ENCODE measurements around the gene RABL2B.

GRCh38 chr22:50733521-50734342, 49.7 kb downstream of the RABL2B start:
- no peak for TF ChIP-seq CTCF (IDR thresholded peaks at IDR 0.05)
- TF ChIP-seq CREB1 (CRISPR knock-in tag; IDR thresholded peaks at IDR 0.05): no peak
- no peak for TF ChIP-seq OVOL2 (CRISPR knock-in tag; IDR thresholded peaks at IDR 0.05; ENCODE audit: borderline replicate concordance)
- TF ChIP-seq JUN (CRISPR knock-in tag; IDR thresholded peaks at IDR 0.05): no peak
- no peak for TF ChIP-seq SP1 (CRISPR knock-in tag; conservative IDR thresholded peaks at IDR 0.05)
- no peak for TF ChIP-seq CBFB (CRISPR knock-in tag; IDR thresholded peaks at IDR 0.05; ENCODE audit: low read depth)
- TF ChIP-seq SMAD3 (CRISPR knock-in tag; IDR thresholded peaks at IDR 0.05; ENCODE audit: borderline replicate concordance): no peak
